Measurements from ENCODE around the gene FHOD3.
A peak's percentile ranks its signal among the peaks of the same experiment; 100 is the strongest.
"Not testable (repeated sequence)": the region's sequence is repeated elsewhere in the genome, so short reads cannot be mapped to it uniquely, and the experiment has no call there.

Gene FHOD3

DNA sequence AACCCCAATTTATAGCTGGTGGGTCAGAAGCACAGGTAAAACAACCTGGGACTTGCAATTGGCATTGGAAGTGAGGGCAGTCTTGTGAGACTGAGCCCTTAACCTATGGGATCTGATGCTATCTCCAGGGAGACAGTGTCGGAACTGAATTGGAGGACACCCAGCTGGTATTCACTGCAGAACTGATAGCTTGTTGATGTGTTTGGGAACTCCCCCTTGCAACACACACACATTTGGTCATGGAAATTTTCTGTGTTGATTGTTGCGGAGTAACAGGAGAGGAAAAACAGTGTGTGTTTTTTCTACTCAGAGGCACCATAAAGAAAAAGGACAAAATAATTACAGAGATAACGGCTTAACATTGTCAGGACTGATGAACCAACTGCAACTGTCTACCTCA, 515.2 kb downstream of the FHOD3 start:
- DNase-seq (ENCODE audit: low read depth in 1 of 2, low spot score in 1 of 2), result no peak

DNA sequence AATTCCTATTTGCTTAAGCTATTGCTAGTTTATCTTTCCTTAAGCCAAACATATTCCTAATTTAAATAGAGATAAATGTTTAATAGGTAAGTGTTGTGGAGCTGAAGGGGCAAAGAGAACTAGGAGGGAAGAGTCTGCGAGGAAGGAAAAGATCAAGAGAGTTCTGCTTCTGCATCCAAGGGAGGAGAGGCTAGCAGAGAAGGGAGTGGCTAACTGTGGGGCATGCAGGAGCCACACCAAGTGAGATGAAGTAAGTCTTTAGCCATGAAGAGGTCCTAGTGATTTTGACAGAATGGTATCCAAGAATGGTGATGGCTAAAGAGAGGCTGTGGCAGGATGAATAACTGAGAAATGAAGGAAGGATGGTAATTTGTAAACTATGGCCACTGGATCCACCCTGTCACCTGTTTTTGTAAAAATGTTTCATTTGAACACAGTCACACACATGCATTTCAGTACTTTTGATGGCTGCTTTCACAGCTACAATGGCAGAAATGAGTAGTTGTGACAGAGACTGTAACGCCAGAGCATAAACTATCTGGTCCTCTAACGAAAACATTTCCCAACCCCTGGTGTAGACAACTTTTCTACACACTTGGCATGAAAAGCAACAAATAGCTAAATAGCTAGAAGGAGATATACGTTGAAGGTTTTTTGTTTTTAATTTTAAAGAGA, 515.7 kb downstream of the FHOD3 start:
- no peak for DNase-seq (ENCODE audit: low read depth in 1 of 2, low spot score in 1 of 2)

DNA sequence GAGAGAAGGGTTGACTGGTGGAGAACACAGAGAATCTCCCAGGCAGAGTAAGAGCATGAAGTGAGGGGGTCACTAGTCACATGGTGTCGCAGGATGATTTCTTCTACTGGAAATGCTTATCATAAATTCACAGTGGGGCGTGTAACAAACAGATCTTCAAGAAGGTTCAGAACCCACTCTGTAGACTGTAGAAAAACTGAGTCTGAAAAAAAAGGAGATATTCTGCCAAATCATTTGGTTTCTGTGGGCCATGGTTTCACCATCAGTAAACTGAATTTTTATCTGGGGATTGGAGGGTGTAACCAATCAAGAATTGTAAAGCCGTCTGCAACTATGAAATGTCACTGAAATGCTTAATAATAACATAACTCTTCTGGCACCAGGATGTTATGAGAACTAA, 516.3 kb downstream of the FHOD3 start:
- no peak for DNase-seq (ENCODE audit: low read depth in 1 of 2, low spot score in 1 of 2)

DNA sequence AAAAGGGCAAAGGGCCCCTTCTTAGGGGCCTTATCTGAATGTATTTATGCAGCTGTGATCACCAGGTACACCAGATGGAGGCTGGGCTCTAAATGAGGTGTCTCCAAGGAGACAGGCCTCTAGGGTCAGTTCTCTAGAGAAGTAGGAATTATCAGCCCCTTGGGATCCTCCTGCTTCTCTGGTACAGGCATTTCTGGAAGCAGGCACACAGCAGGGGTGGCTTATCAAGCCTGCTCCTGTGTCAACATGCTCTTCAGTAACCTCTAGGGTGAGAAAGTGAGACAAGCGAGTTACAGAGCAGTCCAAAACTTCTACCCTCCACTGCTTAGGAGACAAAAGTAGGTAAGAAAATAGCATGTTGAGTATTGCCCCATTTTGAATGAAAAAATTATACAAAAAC, 517.5 kb downstream of the FHOD3 start:
- DNase-seq (ENCODE audit: low read depth in 1 of 2, low spot score in 1 of 2), result no peak

DNA sequence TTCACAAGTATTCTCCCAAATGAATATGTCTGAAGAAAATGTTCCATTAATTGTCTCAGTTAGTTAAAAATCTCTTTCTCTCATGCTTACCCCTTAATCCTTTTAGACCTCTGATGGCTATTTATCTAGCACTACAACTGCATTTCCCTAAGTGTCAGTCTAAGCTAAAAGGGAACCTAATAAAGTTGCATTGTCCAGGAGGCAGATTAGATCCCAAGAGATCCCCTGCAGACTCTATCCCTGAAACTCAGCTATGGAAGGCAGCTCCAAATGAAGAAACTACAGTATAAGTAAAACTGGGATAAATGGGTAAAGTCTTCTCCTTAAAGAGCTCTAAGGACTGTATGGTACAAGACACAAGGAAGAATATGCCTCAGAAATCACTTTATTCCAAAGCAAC, 518.6 kb downstream of the FHOD3 start:
- not testable (repeated sequence) for DNase-seq (ENCODE audit: low read depth in 1 of 2, low spot score in 1 of 2)

DNA sequence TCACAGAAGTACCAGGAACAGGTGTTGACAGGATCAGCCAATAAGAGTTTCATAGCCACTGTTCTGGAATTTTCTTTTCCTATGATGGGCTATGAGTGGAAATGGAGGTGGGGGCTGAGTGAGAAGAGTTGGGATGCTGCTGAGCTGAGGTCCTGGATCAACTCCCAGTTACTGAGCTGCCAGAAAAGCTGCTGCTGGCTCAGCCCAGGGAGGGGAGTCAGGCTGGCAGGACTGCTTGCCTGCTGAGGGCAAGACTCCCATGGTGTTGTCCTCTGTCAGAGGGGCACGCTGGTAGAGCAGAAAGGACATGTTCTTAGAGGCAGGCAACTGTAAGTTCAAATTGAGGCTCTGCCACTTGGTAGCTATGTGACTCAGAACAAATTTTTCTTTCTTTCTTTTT, 519.5 kb downstream of the FHOD3 start:
- no peak for DNase-seq (ENCODE audit: low read depth in 1 of 2, low spot score in 1 of 2)

DNA sequence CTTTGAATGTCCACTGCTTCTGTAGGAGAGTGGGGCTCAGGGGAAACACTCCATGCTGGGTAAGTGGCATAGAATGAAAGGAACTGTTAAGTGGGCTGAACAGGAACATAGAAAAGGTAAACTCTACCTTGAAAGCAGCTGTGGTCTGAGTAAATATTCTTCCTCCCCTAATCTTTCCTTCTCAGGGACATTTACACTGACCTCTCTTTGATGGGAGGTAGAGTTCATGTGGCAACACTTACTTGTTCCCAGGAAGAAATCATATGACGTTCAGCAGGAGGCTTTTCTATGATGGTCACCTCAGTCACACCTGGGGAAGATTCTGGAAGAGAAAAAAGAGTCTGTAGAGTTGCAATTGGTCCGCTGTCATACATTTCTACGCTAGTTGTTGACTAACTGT, 521.1 kb downstream of the FHOD3 start:
- no peak for DNase-seq (ENCODE audit: low read depth in 1 of 2, low spot score in 1 of 2)

DNA sequence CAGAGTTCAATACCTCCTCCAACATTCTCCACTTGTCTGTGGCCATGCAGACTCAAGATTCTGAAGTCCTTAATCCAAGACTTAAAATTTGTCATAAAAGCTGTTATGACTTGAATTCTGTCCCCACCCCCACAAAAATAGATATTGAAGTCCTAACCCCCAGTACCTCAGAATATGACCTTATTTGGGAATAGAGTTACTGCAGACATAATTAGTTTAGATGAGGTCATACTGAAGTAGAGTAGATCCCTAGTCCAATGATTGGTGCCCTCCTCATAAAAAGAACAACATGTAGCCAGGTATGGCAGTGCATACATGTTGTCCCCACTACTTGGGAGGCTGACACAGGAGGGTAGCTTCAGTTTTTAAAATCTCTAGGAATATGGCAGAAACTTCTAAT, 522.1 kb downstream of the FHOD3 start:
- DNase-seq (ENCODE audit: low read depth in 1 of 2, low spot score in 1 of 2), result no peak

DNA sequence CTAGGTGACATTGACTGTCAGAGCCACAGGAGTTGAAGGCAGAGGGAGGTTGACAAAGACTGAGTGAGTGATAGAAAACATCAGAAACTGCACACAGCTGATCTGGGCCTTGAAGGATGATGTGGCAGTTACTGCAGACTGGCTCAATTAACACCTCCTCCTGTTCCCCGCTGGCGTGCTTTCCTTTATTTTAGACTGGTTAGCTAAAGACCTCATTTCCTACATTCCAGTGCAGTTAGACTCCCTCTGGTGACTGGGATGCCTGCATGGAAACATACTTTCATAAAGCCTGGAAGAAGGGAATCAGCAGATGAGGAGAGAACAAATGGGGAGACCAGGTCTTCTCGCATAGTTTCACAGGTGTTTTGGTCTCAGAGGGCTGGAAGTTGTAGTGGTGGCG, 524.2 kb downstream of the FHOD3 start:
- no peak for DNase-seq (ENCODE audit: low read depth in 1 of 2, low spot score in 1 of 2)

DNA sequence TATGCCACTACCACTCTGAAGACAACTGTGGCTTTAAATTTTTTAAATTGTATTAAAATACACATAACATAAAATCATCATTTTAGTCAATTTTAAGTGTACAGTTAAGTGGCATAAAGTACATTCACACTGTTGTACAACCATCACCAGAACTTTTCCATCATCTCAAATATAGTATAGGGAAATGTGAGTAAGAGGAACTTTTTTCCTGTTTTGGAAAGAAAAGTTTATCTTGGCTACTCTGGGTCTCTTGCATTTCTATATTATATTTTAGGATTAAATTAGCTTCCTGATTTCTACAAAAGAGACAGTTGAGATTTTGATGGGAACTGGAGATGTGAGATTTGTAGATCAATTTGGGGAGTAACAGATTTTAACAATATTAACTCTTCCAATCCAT, 528.0 kb downstream of the FHOD3 start:
- no peak for DNase-seq (ENCODE audit: low read depth in 1 of 2, low spot score in 1 of 2)

DNA sequence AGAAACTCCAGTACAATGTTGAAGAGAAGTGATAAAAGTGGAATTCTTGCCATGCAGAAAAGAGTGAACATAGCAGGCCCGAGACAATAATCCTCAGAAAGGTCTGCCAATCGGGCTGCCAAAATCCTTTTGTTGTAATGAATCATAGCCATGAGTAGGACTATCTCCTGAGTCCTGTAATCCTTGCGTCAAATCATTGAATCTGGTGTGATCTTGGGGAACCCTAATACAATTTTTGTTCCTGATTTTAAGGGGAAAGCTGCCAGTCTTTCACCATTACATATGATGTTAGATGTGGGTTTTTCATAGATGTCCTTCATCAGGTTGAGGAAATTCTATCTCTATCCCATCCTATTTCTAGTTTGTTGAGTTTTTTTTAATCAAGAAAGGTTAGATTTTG, 529.0 kb downstream of the FHOD3 start:
- no peak for DNase-seq (ENCODE audit: low read depth in 1 of 2, low spot score in 1 of 2)

DNA sequence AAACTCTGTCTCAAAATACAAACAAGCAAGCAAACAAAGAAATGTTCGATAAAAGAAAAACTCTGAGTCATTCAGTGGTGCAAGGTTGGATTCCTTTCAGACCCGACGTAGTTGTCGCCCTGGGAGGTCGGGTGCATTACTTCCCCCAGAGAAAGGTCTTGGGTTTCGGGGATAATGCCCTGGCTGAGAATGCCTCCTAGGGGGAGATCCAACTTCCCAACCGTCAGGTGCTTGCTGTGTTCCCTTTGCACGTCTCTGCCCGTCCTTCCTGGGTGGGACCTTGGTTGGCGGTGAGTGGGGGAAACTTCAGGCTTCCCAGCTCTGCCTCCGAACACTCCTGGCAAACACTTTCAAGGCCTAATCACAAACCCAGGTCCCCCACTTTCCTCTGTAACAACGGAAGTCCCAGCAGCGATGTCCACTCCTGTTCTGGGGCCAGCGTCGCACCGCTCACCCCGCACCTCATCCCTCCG, 530.7 kb downstream of the FHOD3 start:
- peak in 1 of 2 donors; percentile 8 for DNase-seq (ENCODE audit: low read depth in 1 of 2, low spot score in 1 of 2)

DNA sequence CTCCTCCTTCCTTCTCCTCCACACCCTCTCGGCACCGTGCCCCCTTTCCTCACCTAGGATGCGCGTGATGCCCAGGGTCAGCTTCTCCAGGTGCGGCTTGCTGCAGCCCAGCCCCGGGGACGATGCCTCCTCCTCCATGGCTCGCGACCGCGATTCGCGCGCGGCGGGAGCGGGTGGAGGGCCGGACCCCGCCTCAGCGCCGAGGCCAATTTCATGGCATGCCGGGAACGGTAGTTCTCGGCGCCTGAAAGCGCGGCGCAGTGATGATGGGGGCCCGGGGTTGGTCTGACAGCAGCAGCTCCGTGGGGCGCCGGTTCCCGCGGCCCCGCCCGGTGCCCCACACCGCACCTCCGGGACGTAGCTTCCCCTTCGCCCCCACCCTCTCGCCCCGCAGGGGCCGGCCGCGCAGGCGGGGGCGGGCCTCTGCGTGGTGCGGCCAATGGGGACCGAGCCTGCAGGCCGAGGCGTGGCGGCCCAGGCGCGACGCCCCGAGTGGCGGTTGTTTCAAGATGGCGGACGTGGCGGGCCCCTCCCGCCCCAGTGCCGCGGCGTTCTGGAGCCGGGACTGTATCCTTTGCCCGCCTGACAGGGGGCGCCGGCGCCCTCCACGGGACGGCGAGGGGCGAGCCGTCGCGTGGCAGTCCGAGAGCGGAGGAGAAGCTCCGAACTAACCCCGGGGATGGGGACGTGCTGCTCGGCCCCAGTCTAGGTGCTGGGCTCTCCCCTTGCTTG, 531.3 kb downstream of the FHOD3 start, which contains the start of the genes KIAA1328 and TPGS2:
Gene KIAA1328, plus strand, starts transcription at position 498 of the 732 bp plus-strand sequence. Its CDS starts 12 bp downstream, at position 510.
Gene TPGS2, minus strand, starts transcription at position 373 of the 732 bp plus-strand sequence. Its CDS starts 235 bp downstream, at position 138.
- DNase-seq (ENCODE audit: low read depth in 1 of 2, low spot score in 1 of 2), result peak; percentile 74 to 80

All from activated CD4-positive, alpha-beta T cell treated with anti-CD3 and anti-CD28 coated beads, Interleukin-2, amount 50 U/mL, for 24 hours (primary cell).